GM23338 (cell line): Measurements from ENCODE around the gene BMP8A.

Experiments used
- CTCF ChIP-seq, 2 experiments: fragments of 200-600 bp in 1 of 2; sonication (generic) in 1 of 2; conservative IDR thresholded peaks; 2 replicates each; pipeline versions ENCODE4 v1.5.1 to v1.6.1; 2016 to 2017; ENCODE audit warnings: antibody characterized with exemption in 2 of 2, low read depth in 2 of 2, mild to moderate bottlenecking in 2 of 2, moderate library complexity in 1 of 2
- EZH2 ChIP-seq: fragments of 200-600 bp; sonication (generic); IDR thresholded peaks from one replicate; pipeline ENCODE4 v1.8.0; 2017; ENCODE audit warnings: antibody characterized with exemption, mild to moderate bottlenecking, low read depth; ENCODE audit not compliant: unreplicated experiment
- EZH2phosphoT487 ChIP-seq: fragments of 200-600 bp; sonication (generic); IDR thresholded peaks from one replicate; pipeline ENCODE4 v1.8.1; 2018; ENCODE audit warnings: antibody characterized with exemption; ENCODE audit not compliant: unreplicated experiment
- JUNB ChIP-seq: IDR thresholded peaks from one replicate; pipeline ENCODE4 v1.6.1; 2016; ENCODE audit warnings: antibody characterized with exemption; ENCODE audit not compliant: unreplicated experiment
- NANOG ChIP-seq: IDR thresholded peaks from 2 replicates; pipeline ENCODE4 v1.6.1; 2016; ENCODE audit warnings: antibody characterized with exemption, borderline replicate concordance
- POLR2AphosphoS5 ChIP-seq: IDR thresholded peaks from 2 replicates; pipeline ENCODE4 v1.6.1; 2016; ENCODE audit warnings: antibody characterized with exemption, low read depth
- STAT1 ChIP-seq: IDR thresholded peaks from one replicate; pipeline ENCODE4 v1.6.1; 2016; ENCODE audit warnings: antibody characterized with exemption; ENCODE audit not compliant: unreplicated experiment
- TF ChIP-seq, protein P1 (sequence below): IDR thresholded peaks from one replicate; pipeline ENCODE4 v1.6.1; 2018; ENCODE audit warnings: antibody characterized with exemption; ENCODE audit not compliant: unreplicated experiment
- TF ChIP-seq, protein P2 (sequence below): IDR thresholded peaks from 2 replicates; pipeline ENCODE4 v1.6.1; 2016; ENCODE audit warnings: antibody characterized with exemption

DNA sequence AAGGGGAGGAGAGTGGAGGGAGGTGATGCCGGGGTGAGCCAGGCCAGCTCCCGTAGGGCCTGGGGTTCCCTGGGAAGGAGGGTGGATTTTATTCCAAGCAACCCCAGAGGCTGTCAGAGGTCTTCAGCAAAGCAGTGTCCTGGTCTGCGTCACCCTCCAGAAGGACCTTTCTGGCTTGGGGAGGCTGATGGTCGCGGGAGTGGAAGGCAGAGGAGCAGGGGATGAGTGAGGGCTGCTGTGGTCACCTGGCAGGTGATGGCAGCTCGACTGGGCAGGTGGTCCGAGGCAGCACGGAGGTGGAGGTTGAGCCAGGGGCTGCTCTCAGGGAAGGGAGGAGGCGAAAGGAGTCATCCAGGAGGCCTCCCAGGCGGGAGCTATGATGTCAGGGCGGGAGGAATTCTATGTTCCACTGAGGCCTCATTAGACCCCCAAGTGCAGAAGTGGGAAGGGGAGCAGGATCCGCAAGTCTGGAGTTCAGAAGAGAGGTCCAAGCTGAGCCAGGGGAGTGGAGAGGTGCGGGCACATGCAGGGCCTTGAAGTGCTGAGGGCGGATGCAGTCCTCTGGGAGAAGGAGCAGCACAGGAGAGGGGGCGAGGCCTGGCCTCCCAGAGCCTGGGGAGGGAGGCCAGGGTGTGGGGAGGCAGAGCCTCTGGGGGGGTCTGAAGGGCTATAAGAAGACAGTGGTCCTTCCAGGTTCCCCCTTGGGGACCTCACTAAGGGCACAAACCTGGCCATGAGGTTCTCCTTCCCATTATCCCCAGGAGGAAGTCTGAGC is 33.3 kb downstream of the BMP8A start:
- TF ChIP-seq CTCF (conservative IDR thresholded peaks at IDR 0.05; ENCODE audit: low read depth in 2 of 2): no peak
- TF ChIP-seq POLR2AphosphoS5: no peak
- TF ChIP-seq, protein P1, sequence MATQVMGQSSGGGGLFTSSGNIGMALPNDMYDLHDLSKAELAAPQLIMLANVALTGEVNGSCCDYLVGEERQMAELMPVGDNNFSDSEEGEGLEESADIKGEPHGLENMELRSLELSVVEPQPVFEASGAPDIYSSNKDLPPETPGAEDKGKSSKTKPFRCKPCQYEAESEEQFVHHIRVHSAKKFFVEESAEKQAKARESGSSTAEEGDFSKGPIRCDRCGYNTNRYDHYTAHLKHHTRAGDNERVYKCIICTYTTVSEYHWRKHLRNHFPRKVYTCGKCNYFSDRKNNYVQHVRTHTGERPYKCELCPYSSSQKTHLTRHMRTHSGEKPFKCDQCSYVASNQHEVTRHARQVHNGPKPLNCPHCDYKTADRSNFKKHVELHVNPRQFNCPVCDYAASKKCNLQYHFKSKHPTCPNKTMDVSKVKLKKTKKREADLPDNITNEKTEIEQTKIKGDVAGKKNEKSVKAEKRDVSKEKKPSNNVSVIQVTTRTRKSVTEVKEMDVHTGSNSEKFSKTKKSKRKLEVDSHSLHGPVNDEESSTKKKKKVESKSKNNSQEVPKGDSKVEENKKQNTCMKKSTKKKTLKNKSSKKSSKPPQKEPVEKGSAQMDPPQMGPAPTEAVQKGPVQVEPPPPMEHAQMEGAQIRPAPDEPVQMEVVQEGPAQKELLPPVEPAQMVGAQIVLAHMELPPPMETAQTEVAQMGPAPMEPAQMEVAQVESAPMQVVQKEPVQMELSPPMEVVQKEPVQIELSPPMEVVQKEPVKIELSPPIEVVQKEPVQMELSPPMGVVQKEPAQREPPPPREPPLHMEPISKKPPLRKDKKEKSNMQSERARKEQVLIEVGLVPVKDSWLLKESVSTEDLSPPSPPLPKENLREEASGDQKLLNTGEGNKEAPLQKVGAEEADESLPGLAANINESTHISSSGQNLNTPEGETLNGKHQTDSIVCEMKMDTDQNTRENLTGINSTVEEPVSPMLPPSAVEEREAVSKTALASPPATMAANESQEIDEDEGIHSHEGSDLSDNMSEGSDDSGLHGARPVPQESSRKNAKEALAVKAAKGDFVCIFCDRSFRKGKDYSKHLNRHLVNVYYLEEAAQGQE: no peak
- TF ChIP-seq EZH2phosphoT487: no peak
- no peak for TF ChIP-seq EZH2
- TF ChIP-seq NANOG: no peak
- TF ChIP-seq STAT1: no peak
- TF ChIP-seq, protein P2, sequence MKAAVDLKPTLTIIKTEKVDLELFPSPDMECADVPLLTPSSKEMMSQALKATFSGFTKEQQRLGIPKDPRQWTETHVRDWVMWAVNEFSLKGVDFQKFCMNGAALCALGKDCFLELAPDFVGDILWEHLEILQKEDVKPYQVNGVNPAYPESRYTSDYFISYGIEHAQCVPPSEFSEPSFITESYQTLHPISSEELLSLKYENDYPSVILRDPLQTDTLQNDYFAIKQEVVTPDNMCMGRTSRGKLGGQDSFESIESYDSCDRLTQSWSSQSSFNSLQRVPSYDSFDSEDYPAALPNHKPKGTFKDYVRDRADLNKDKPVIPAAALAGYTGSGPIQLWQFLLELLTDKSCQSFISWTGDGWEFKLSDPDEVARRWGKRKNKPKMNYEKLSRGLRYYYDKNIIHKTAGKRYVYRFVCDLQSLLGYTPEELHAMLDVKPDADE: no peak
- TF ChIP-seq JUNB: no peak
